DMS53 treated with DMSO at 0.1 percent for 48 hours (cell line): ENCODE data around the gene PLXDC1.
"Not testable (repeated sequence)": the region's sequence is repeated elsewhere in the genome, so short reads cannot be mapped to it uniquely, and the experiment has no call there.

ENCODE experiments used
- DNase-seq: peaks from one replicate; lab custom pipeline; 2025; ENCODE audit not compliant: unreplicated experiment; lab: John Stamatoyannopoulos, UW

PLXDC1 gene

DNA sequence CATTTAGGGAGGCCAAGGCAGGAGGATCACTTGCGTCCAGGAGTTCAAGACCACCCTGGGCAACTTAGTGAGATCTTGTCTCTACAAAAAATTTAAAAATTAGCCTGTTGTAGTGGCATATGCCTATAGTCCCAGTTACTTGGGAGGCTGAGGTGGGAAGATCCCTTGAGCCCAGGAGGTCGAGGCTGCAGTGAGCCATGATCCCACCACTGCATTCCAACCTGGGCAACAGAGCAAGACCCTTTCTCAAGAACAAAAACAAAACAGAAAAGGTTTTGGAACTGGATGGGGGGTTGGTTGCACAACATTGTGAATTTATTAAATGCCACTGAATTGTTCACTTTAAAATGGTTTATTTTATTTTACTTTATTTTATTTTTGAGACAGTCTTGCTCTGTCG, 21.2 kb downstream of the PLXDC1 start:
- no peak for DNase-seq

DNA sequence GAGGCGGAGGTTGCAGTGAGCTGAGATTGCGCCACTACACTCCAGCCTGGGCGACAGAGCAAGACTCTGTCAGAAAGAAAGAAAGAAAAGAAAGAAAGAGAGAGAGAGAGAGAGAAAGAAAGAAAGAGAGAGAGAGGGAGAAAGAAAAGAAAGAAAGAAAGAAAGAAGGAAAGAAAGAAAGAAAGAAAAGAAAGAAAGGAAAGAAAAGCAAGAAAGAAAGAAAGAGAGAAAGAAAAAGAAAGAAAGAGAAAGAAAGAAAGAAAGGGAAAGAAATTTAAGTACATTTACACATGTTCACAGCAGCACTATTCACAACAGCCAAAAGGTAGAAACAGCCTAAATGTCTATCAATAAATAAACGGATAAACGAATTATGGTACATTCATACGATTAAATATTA, 21.9 kb downstream of the PLXDC1 start:
- DNase-seq, result not testable (repeated sequence)

DNA sequence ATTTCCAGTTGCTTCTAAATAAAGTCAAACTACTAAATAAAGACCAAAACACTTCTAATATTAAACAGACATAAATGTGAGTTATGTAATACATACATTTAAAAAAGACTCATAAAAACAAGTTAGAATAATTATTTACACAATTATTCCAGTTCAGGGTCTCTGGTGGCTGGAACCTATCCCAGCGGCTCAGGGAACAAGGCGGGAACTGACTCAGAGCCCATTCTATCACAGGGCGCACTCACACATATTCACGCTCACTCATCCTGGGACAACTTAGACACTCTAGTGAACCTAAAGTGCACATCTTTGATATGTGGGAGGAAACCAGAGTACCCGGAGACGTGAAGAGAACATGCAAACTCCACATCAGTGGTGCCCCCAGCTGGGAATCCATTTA, 25.0 kb downstream of the PLXDC1 start:
- no peak for DNase-seq

GRCh38 chr17:39125143-39125875, 26.1 kb downstream of the PLXDC1 start:
- DNase-seq, result no peak

- no peak for DNase-seq
These were observed 27.8 kb downstream of the PLXDC1 start for GRCh38 chr17:39123627-39124026.

DNA sequence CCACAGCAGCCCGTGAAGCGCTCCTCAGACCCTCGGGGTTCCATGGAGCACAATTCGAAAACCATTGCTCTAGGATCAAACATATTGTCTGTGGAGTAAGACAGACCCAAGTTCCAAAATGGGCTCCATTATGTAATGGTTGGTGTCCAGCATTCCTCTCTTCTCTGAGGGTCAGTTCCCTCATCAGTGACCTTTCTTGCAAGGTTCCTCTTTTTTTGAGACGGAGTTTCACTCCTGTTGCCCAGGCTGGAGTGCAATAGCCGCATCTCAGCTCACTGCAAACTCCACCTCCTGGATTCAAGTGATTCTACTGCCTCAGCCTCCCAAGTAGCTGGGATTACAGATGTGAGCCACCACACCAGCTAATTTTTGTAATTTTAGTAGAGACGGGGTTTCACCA, 28.4 kb downstream of the PLXDC1 start:
- no peak for DNase-seq

DNA sequence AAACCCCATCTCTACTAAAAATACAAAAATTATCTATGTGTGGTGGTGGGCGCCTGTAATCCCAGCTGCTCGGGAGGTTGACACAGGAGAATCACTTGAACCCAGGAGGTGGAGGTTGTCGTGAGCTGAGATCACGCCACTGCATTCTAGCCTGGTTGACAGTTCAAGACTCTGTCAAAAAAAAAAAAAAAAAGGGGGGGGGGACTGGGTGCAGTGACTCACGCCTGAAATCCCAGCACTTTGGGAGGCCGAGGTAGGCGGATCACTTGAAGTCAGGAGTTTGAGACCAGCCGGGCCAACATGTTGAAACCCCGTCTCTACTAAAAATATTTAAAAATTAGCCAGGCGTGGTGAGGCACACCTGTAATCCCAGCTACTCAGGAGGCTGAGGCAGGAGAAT, 29.5 kb downstream of the PLXDC1 start:
- DNase-seq, result not testable (repeated sequence)

GRCh38 chr17:39118674-39119419, 32.6 kb downstream of the PLXDC1 start:
- no peak for DNase-seq

GRCh38 chr17:39116224-39116623, 35.2 kb downstream of the PLXDC1 start:
- DNase-seq, result no peak

GRCh38 chr17:39115135-39115534, 36.3 kb downstream of the PLXDC1 start:
- DNase-seq, result no peak

GRCh38 chr17:39114723-39115122, 36.7 kb downstream of the PLXDC1 start:
- no peak for DNase-seq

DNA sequence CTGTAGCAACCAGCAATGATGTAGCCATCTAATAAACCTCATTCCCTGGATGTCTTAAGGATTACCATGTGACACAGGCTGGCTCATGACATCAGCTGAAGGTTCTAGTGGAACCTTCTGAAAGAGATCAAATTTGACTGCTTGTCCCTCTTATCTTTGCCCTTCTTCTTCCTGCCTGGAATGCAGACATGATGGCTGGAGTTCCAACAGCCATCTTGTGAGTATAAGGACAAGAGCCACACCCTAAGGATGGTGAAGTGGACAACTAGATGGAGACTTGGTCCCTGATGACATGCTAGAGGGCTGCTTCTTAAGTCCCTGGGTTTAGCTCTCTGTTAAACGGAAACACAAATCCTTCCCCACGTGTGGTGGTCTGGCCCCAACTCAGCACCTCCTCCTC, 37.6 kb downstream of the PLXDC1 start:
- DNase-seq, result no peak

- DNase-seq, result no peak
These were observed 40.9 kb downstream of the PLXDC1 start for GRCh38 chr17:39110435-39111136.

DNA sequence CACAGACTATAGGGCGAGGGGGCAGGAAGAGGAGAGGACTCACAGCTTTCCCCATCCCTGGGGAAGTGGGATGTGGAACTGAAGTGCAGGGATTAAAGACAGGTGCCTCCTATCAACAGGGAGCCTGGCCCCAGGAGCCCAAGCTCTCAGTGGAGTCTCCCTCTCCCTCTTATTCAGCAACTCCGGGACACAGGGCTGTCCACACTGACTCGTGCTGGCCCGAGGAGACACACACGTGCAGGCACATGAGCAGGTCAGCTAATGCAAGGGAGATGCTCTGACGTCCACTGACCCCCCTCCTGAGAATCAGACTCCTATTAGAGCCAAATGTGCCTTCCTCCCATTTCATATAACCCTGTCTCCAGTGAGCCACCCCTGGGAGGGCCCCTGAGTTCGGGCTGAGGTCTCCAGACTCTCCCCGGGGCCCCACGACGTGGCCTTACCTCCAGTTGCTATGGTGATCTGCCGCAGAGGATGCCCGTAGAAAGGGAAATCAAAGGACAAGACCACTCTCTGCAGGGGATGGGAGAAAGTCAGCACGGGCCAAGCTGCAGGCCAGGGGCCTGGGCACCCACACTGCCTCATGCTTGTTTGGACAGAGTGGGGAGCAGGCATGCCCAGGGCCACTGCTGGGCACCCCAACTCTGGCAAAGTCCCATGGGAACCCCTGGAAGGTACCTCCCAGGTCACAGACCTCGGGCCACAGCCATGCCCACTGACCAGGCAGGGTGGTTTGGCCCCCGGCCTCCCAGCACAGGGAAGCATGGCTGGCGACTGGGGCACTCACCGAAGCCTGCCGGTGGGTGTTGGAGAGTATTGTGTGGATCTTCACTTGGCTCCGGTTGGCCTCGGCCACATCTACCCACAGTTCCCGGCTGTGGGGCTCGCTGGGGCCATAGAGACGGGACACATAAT, 42.7 kb downstream of the PLXDC1 start:
- DNase-seq, result no peak

- DNase-seq, result no peak
These were observed 43.5 kb downstream of the PLXDC1 start for GRCh38 chr17:39107973-39108372.

- no peak for DNase-seq
These were observed 44.3 kb downstream of the PLXDC1 start for GRCh38 chr17:39107155-39107554.

DNA sequence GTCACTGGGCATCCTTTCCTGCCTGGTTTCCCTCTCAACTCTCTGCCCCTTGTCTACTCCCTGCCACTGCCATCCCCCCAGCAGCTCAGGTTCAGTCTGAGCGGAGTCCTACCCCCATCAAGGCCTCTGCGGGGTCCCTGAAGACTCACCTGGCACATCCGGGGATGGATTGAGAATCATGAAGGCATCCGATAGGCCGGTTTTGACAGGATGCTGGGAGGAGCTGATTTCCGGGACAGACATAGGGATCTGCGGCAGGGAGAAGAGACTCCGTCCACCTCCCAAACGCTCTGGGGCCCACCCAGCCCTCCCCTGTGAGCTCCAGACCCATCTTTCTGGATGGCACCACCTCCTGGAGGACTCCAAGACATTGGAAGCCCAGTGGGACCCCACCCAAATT, 45.7 kb downstream of the PLXDC1 start:
- DNase-seq, result no peak

DNA sequence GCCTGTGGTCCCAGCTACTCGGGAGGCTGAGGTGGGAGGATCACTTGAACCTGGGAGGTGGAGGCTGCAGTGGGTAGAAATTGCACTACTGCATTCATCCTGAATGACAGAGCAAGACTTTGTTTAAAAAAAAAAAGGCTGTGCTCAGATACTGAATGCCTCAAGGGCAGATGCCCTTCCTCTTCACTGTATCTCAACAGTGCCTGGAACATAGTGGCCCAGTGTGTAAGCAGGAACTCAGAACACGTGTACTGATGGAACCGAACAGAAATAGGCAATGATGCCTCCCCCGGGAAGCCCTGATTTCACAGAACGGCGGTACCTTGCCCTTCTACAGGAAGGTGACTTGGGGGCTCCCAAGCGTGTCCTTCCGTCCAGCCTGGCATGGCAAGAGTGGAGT, 46.8 kb downstream of the PLXDC1 start:
- no peak for DNase-seq

DNA sequence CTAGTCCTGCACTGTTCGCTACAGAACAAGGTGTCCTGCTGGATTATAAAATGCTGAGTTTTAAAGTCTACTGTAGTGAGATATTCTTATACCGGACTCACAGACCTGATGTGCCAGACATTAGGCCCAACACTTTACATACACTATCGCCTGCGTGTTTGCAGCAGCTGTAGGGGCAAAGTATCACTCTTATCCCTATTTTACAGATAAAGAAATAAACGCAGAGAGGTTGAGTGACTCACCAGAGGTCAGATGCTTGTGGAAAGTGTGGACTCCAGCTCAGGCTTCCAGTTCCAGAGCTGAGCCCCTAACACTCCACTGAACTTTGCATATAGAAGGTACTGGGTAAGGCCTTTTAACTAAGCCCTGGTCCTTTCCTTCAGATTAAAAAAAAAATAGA, 47.4 kb downstream of the PLXDC1 start:
- DNase-seq, result no peak

DNA sequence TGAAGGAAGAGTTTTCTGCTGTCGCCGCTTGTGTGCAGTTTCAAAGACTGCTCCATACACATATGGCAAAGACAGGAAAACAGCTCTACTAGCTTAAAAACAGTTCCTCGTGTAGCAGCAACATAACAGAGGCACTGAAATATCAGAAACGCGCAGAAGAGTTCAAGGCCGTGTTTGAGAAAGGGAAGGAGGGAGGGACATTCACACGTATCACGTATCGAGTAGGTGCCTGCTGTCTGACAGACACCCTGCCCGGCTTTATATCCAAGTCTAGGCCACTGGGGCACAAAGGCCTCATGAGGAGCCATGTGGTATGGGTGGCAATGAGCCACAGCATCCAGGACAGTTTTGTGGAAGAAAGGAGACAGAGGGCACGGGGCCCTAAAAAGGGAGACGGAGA, 50.3 kb downstream of the PLXDC1 start:
- no peak for DNase-seq

- no peak for DNase-seq
These were observed 50.9 kb downstream of the PLXDC1 start for GRCh38 chr17:39100530-39100929.
